SHP77 (cell line): ENCODE data around the gene SETD1B.
"Not testable (repeated sequence)": the region's sequence is repeated elsewhere in the genome, so short reads cannot be mapped to it uniquely, and the experiment has no call there.

Experiments used
- DNase-seq, 2 experiments: peaks; one replicate each; lab custom pipeline; 2025; lab: John Stamatoyannopoulos, UW

Gene SETD1B

DNA sequence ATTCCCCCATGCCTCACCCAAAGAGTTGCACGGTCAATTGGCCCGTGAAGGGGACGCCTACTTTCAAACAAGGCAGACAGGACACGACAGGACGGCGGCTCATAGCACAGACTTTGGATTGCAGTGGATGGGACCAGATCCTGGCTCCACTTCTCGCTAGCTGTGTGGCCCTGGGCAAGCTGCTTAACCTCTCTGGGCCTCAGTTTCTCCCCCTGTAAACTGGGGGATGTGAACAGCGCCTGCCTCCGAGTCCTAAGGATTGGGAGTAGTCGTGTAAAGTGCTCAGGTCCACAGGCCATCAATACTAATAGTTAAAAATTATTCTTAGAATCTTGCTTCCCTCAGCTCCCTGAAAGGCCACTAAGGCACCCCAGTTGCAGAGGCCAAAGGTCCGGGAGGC lies 23.4 kb upstream of the SETD1B start:
- no peak for DNase-seq

DNA sequence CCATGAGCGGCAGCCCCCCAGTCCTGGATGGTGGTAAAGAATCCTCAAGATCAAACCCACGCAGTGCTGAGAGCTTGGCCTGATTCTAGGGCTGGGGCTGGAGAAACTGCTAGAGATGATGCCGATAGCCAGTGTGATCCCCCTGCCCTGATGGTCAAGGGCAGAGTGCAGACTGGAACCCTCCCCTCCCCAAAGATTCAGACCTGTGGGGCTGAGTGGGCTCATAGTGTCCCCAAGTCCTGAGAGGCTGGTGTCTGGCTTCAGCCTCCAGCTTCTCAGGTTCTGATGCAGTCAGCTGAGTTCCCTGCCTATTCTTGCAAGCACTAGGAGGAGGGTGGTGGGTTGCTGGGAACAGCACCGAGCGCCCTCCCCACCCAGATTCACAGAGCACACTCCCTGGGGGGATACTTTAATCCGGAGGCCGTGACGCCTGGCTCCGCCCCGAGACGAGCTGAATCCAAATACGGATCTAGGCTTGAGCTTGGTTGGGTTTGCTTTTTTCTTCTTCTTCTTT lies 22.3 kb upstream of the SETD1B start:
- no peak for DNase-seq

DNA sequence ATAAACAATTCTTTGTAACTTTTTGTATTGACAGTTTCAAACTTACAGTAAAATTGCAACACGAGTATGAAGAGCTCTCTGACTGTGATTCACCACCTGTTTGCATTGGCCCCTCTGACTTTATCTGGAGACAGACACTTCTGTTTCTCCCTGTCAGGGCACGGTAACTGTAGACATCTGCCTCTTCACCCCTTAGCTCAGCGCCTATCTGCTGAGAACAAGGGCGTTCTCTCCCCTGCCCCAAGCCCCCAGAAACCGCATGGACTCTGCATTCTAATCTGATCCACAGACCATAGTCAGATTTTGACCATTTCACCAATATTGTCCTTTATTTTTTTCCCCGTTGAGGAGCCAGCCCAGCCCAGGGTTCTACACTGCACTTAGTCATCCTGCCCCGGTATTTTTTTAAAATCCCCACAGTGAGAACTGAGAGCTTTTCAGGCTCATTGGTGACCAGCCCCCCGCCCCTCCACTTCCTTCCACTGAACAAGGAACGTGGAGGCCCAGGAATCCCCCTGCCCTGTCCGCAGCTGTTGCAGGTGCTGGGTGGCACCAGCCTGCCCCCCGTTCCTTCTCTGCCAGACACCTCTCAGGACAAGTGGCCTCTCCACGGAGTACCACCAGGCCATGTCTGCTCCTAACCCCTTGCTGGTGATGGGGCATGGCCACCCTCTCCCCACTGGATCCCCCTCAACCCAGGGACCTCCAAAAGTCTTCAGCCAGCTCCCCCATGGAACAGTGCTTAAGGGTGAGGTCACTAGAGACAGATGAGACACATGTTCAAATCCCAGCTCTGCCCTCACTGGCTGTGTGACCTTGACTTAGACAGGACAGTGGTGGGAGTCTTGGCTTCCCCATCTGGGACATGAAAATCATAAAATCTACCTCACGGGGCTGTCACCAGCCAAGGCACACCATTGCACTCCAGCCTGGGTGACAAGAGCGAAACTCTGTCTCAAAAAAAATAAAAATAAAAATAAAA lies 21.5 kb upstream of the SETD1B start:
- DNase-seq: no peak

DNA sequence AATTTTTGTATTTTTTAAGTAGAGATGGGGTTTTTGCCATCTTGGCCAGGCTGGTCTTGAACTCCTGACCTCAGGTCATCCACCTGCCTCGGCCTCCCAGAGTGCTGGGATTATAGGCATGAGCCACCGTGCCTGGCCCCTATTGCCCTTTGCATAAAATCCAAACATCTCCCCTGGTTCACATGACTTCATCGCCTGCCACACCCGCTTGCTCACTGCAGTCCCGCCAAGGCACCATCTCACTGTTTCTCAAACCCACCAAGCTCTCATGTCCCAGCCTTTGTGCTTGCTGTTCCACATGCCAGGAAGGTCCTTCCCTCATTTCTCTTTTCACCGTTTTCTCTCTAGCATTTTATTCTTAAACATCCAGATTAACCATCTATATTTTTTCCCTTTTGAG lies 20.0 kb upstream of the SETD1B start:
- DNase-seq: no peak

DNA sequence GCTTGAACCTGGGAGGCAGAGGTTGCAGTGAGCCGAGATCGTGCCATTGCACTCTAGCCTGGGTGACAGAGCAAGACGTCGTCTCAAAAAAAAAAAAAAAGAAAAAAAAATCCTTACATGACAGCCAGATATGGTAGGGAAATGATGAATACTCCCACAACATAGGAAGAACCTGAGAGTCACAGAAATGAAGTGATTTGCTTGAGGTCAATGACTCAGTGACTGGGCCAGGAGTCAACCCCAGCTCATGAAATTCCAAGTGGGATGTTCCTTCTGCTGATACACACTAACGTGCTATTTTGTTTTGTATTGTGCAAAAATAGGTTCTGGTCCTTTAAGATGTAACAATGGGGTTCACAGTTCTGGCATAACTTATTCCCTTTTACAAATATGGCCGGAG lies 19.3 kb upstream of the SETD1B start:
- DNase-seq: no peak

DNA sequence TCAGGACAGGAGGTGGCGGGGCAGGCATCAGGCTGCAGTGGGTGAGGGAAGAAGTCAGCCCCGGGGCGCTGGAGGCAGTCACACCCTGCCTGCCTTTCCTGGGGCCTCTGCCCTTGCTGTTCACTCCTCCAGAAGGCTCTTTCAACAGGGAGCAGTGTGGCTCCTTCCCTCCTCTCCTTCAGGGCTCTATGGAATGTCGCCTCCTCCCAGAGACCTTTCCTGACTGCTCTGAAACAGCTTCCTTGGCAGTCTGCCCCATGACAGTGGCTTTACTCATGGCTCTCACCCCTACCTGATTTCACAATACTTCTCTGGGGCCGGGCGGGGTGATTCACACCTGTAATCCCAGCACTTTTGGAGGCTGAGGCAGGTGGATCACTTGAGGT lies 17.4 kb upstream of the SETD1B start:
- no peak for DNase-seq

DNA sequence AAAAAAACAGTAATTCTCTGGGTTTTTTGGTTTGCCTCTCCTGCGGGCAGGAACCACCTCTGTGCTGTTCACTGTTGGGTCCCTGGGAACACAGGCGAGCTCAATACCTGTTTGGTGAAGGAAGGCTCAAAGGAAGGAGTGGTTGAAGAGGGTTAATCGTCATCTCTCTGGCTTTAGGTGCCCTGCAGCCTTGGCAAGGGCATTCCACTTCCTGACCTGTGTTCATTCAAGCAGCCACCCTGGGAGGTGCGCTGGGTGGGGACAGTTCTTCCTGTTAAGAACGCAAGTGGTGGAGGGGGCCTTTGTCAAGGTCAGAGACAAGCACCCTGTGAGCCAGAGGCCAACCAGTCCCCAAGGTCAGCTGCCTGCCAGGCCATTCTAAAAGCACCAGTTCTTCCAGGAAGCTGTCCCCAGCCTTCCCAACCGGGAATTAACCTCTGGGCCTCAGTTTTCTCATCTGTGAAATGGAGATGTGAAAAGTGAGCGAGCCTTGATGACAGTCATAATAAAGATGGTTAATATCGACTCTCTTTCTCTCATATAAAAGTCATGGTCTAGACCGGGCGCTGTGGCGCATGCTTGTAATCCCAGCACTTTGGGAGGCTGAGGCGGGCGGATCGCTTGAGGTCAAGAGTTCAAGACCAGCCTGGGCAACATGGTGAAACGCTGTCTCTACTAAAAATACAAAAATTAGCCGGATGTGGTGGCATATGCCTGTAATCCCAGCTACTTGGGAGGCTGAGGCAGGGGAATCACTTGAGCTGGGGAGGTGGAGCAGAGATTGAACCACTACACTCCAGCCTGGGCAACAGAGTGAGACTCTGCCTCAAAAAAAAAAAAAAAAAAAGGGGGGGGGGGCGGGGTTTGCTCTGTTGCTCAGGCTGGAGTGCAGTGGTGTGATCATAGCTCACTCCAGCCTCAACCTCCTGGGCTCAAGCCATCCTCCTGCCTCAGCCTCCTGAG lies 16.5 kb upstream of the SETD1B start:
- no peak for DNase-seq

DNA sequence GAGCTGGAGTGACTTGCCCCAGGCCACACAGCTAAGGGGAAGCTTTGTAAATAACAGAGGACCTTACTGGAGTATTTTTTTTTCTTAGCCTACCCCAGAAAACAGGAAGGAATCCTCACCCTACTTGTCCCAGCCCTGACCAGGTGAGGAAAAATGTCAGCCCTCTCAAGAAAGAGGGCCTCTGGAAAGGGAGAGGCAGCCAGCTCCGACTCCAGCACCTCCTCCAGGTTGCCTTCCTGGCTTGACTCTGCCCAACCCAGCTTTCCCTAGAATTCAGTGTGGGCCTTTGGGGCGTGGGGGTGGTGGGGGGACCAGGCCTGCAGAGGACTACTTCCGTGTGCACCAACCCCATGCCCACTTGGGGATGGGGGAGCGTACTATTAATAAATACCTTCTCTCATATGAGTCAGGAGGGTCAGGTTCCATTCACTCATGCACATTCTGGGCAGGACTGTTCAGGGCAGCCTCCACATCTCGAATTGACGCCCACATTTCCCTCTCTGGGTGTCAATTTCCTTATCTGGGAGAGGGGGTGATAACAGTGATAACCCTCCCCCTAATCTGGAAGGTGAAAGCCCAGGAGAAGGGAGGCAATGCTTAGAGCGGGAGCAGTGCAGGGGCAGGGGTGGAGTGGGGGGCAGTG lies 15.5 kb upstream of the SETD1B start:
- no peak for DNase-seq

DNA sequence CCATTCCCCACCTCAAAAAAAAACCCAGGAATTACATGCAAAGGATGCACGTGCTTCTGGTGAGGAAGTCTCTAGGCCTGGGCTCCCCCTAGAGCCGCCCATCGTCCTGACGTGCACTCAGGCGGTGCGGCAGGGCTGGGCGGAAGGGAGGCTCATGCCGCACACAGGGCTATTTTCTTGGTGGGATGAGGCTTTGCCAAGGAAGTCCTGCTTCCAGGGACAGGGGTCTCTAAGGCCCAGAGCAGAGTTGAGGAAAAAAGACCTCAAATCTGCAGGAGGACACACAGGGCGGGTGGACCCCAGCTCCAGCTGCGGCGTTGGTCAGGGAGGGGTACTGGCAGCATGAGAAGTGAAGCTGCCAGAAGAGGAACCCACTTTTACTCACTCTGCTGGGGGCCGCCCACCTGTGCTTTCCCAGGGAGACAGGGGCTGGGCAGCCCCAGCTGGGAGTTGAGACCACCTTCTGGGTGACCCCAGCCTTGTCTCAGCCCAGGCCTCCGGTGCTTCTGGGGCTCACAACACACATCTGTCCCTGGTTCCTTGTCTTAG lies 14.5 kb upstream of the SETD1B start:
- no peak for DNase-seq

DNA sequence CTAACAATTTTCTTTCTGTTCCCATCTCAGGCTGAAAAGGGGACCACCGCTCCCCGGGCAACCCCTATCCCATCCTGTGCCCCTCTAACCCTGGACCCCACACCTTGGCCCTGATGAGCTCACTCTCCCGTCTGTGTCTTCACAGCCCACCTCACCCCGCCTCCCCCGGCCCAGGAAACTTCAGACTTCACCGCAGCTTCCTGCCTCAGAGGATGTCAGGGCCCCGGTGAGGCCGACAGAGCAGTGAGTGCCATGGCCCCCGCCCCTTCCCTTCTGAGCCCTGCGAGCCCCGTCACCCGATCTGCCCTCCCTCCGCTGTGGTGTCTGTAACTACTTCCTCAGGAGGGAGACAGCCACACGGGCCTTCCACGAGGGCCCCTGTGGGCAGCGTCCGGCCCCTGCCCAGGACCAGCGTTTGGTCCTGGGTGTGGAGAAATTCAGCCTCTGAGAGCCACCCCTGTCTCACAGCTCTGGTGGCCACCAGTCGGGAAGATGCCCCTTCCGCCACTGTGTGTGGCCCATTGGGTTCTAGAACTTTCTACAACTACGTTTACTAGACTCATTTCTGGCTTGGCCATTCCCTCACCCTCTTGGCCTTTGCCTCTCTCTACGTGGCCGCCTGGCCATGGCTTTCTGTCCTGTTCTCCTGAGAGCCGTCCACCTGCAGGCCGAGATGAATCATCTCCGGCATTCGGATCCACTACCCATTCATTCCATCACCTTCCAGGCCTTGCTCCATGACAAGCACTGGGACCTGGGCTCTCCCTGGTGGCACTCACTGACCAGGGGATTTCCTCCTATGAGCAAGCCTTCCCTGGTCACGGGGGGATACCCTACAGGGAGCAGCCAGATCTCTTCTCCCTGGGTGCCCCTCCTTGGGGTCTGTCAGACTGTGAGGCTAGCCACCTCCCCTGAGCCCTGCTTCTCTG lies 13.7 kb upstream of the SETD1B start:
- DNase-seq: no peak

DNA sequence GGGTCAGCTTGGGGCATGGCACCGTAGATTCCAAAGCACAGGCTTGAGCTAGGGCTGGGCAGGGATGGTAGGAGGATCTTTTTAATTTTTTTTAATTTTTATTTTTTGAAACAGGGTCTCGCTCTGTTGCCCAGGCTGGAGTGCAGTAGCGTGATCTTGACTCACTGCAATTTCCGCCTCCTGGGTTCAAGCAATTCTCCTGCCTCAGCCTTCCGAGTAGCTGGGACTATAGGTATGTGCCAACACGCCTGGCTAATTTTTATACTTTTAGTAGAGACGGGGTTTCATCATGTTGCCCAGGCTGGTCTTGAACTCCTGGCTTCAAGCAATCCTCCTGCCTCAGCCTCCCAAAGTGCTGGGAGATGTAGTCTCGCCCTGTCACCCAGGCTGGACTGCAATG lies 13.0 kb upstream of the SETD1B start:
- DNase-seq: not testable (repeated sequence)

DNA sequence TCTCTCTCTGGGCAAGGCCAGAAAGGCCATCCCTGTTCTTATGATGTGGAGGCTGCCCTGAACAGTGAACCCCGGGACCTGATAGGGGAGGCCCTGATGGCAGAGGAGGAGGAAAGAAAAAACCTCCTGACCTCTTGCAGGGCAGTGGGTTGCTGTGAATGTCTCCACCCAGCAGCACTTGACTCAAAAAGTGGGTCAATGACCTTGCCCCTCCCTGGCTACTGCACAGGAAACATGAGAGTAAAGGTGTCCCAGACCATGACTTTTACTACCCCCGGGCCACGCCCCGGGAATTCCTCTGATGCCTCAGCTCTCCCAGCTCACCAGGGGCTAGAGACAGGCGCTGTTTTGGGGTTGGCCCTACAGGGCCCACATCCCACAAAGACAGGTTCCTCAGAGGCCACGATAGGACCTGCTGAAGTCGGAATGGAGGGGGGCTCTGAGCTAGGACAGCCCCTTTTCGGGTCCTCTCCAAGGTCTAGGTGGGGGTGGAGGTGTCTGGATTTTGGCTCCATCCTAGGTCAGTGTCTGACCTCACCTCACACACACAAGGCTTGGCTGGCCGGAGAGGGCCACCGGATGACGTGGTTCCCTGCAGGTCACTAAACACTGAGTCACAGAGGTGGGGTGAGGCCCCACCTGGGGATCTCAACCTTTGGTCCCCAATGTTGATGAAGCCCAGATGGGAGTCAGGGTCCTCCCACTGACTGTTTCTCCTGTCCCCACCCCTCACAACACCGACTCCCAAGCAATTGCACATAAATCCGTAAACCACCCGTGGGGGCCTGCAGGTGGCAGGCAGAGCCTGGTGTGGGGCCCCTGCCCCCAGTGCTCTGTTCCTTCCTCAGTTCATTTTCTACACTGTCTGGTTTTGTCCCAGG lies 11.9 kb upstream of the SETD1B start:
- no peak for DNase-seq

DNA sequence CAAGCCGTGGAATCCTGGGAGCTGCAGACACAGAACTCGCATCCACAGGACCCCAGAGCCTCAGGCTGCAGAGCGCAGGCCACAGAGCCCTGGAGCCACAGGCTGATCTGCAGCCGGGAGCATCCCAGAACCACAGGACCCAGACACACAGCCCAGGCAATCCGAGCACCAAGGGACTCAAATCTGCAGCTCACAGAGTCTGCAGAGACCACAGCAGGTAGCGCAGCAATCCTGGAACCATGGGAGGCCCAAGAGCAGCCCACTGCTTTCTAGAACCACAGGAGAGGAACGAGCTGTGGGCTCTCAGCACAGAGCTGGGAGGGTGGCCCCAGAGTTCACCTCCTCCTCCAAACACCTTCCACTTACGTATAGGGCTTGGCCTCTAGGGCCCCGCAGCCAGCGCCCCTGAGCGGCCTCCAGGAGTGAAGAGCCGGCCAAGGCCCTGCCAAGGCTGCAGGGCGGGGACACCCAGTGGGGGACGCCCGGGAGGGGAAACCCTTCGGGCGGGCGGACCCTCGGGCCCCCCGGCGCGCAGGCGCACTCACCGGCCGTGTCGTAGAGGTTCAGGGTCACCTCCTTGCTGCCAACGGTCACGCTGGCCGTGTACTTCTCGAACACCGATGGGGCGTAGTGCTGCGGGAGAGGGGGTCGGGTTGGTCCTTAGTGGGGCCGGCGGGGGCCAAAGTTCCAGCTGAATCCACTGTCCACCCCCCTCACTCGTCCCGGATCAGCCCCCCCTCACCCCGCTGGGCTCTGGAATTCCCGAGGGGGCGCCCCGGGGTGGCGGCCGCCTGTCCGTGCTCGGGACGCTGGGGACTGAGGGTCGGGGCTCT lies 11.0 kb upstream of the SETD1B start:
- DNase-seq: peak in 1 of 2 experiments; percentile 37

DNA sequence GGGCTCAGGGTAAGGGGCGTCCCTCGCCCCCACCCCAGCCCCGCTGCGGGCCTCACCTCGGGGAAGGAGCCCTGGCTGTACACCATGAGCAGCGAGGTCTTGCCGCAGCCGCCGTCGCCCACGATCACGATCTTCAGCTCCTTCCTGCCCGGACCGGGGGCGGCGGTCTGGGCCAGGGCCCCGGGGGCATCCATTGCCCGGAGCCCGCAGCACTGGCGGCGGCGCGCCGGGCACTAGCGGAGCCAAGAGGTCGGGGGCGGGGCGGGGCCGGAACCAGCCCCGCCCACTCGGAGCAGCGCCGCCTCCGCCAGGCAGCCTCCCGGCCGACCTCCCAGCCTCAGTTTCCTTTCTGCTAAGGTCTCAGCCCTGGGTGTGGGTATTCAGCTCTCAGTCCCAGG lies 10.4 kb upstream of the SETD1B start, which contains the start of gene RHOF:
Gene RHOF (minus strand): TSS at position 249 of the 398 bp plus-strand sequence. CDS start 55 bp downstream, at position 194.
- DNase-seq: peak in 1 of 2 experiments; percentile 69

DNA sequence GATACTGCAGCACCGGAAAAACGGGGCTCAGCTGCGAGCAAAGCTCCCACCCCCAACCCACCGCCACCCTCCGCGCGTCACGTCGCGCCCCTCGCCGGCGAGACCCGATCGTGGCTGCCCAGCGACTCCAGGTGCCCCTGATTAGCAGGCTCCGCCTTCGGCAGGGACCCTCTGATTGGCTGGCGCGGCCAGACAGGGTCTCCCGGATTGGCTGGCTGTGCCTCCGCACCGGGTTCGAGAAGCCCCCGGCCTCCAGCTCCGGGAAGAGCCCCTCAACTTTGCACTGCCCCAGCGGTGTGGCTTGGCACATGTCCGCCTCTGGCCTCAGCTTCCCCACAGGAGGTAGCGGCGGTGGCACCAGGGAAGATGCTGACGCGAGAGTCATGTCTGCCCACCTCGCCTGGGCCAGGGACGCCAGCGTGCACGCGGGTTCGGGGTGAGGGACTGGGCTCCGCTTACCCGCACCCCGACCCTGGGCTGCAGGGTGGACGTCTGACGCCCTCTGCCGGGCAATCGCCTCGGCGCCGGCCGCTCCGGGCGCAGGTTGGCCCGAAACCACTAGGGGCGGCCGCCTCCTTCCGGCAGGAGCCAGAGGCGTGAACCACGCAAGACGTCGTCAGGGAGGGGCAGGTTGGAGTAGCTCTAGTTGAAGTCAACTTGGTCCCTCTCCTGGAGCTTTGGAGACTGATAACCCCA lies 9.8 kb upstream of the SETD1B start:
- DNase-seq: peak; percentile 93 to 94

DNA sequence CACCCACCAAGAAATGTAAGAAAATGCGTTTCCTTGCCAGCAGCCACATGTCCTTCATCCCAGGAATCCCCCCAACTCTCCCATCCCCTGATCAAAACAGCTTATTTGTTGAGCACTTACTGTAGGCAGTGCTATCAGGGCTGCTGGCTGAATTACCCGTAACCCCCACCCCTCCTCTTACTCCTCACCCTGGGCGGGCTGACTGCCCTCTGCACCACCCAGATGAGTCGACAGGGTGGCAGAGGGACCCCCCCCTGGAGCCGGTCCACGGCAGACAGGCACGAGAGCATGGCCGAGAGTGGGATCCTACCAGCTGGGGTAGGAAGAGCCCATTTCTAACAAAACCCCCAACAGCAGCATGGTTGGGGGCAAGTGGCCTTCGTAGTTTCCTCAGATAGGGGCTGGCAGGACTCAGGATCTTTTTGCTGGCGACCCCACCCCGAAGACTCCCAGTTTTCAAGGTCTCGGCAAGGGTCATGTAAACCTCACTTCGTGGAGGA lies 9.2 kb upstream of the SETD1B start:
- no peak for DNase-seq
